Mesendoderm (in vitro differentiated cells): Measurements from ENCODE around the gene LRIG2.

Experiments used
- DNase-seq: peaks from one replicate; pipeline ENCODE4 v3.0.0; 2013
- H2AK5ac ChIP-seq: 2 replicates; pipeline ENCODE4 v1.6.1; 2013; ENCODE audit warnings: low read length, inconsistent platforms
- H2BK120ac ChIP-seq: 2 replicates; pipeline ENCODE4 v1.6.1; 2013; ENCODE audit warnings: low read depth, mild to moderate bottlenecking, low read length, moderate library complexity, mixed read lengths
- H2BK15ac ChIP-seq: replicated peaks from 2 replicates; pipeline ENCODE4 v1.6.1; 2013; ENCODE audit warnings: low read depth, mild to moderate bottlenecking, moderate library complexity
- H2BK5ac ChIP-seq: 2 replicates; pipeline ENCODE4 v1.6.1; 2013; ENCODE audit warnings: low read length, inconsistent platforms
- H3K18ac ChIP-seq: 2 replicates; pipeline ENCODE4 v1.6.1; 2013; ENCODE audit warnings: mild to moderate bottlenecking, low read length, mixed read lengths
- H3K23ac ChIP-seq: one replicate; pipeline ENCODE4 v1.6.1; 2013; ENCODE audit warnings: low read length
- H3K27ac ChIP-seq: 2 replicates; pipeline ENCODE4 v1.5.1; 2013; ENCODE audit warnings: low read depth, mild to moderate bottlenecking, inconsistent platforms, low read length, moderate library complexity
- H3K27me3 ChIP-seq: 2 replicates; pipeline ENCODE4 v1.6.1; 2013; ENCODE audit warnings: low read length, control low read depth, mild to moderate bottlenecking, inconsistent platforms; ENCODE audit not compliant: insufficient read depth, poor library complexity
- H3K36me3 ChIP-seq: 2 replicates; pipeline ENCODE4 v1.6.1; 2013; ENCODE audit warnings: low read length, inconsistent platforms; ENCODE audit not compliant: control insufficient read depth, insufficient read depth
- H3K4ac ChIP-seq: one replicate; pipeline ENCODE4 v1.6.1; 2013; ENCODE audit warnings: low read depth, mild to moderate bottlenecking, low read length, moderate library complexity
- H3K4me1 ChIP-seq: 2 replicates; pipeline ENCODE4 v1.6.1; 2013; ENCODE audit warnings: low read depth, low read length, inconsistent platforms; ENCODE audit not compliant: control insufficient read depth
- H3K4me2 ChIP-seq: 2 replicates; pipeline ENCODE4 v1.6.1; 2013; ENCODE audit warnings: low read length
- H3K4me3 ChIP-seq: 2 replicates; pipeline ENCODE4 v1.5.1; 2013; ENCODE audit warnings: mild to moderate bottlenecking, low read length
- H3K56ac ChIP-seq: one replicate; pipeline ENCODE4 v1.6.1; 2013; ENCODE audit warnings: low read length
- H3K79me1 ChIP-seq: 2 replicates; pipeline ENCODE4 v1.6.1; 2013; ENCODE audit warnings: low read length, inconsistent platforms
- H3K79me2 ChIP-seq: 2 replicates; pipeline ENCODE4 v1.6.1; 2013; ENCODE audit warnings: mild to moderate bottlenecking, low read length; ENCODE audit not compliant: control insufficient read depth, insufficient read depth
- H3K9ac ChIP-seq: 2 replicates; pipeline ENCODE4 v1.6.1; 2013; ENCODE audit warnings: low read length, inconsistent platforms
- H4K5ac ChIP-seq: one replicate; pipeline ENCODE4 v1.6.1; 2013; ENCODE audit warnings: low read length
- H4K8ac ChIP-seq: one replicate; pipeline ENCODE4 v1.6.1; 2013; ENCODE audit warnings: low read depth, mild to moderate bottlenecking, control low read depth, low read length, moderate library complexity
- WGBS: extraction: QIAGEN DNeasy Blood & Tissue Kit; methylation state at CpG from one replicate; pipeline ENCODE4 v1.1.7; 2013; ENCODE audit warnings: low lambda C conversion rate, missing lambda C conversion rate; ENCODE audit not compliant: insufficient coverage; ENCODE audit errors: extremely low coverage; 5-methylcytosine and 5-hydroxymethylcytosine counted together

The LRIG2 gene

GRCh38 chr1:113103048-113103447, 30.1 kb downstream of the LRIG2 start:
- no peak overlapping the region for H3K56ac ChIP-seq
- H2AK5ac ChIP-seq, result no peak overlapping the region
- H3K9ac ChIP-seq, result no peak overlapping the region
- no peak overlapping the region for H3K4ac ChIP-seq
- no peak overlapping the region for H4K5ac ChIP-seq
- H3K23ac ChIP-seq, result no peak overlapping the region
- H3K4me3 ChIP-seq, result no peak overlapping the region
- no CpG with 5 or more reads among the region's 1 CpG for WGBS
- H3K18ac ChIP-seq, result no peak overlapping the region
- H3K27ac ChIP-seq, result no peak overlapping the region
- H4K8ac ChIP-seq, result no peak overlapping the region
- peaks cover 2% of the 10 kb centered on the region for H3K36me3 ChIP-seq
- H3K79me2 ChIP-seq, result no peaks in the 10 kb centered on the region
- DNase-seq, result no peak
- H2BK15ac ChIP-seq, result no peak overlapping the region
- no peaks in the 10 kb centered on the region for H3K79me1 ChIP-seq
- H2BK120ac ChIP-seq, result no peak overlapping the region
- H3K4me1 ChIP-seq, result no peaks in the 10 kb centered on the region
- H3K27me3 ChIP-seq, result no peaks in the 10 kb centered on the region
- no peak overlapping the region for H3K4me2 ChIP-seq
- H2BK5ac ChIP-seq, result no peak overlapping the region

GRCh38 chr1:113103977-113104376, 31.0 kb downstream of the LRIG2 start:
- Histone ChIP-seq H3K79me1 (no peaks in the 10 kb centered on the region), H3K56ac (no peak overlapping the region), H2BK5ac (no peak overlapping the region), H2AK5ac (no peak overlapping the region), H3K4me3 (no peak overlapping the region), H3K18ac (no peak overlapping the region), H3K4me1 (no peaks in the 10 kb centered on the region), H3K36me3 (peaks cover 2% of the 10 kb centered on the region), H3K4ac (no peak overlapping the region), H2BK120ac (no peak overlapping the region), H3K27me3 (no peaks in the 10 kb centered on the region), H4K8ac (no peak overlapping the region), H3K4me2 (no peak overlapping the region), H4K5ac (no peak overlapping the region), H2BK15ac (no peak overlapping the region), H3K23ac (no peak overlapping the region), H3K79me2 (no peaks in the 10 kb centered on the region), H3K9ac (no peak overlapping the region), H3K27ac (no peak overlapping the region)
- no peak for DNase-seq

GRCh38 chr1:113106910-113107309, 33.9 kb downstream of the LRIG2 start:
- Histone ChIP-seq H3K36me3 (peaks cover 5% of the 10 kb centered on the region), H3K79me1 (no peaks in the 10 kb centered on the region), H3K4me1 (no peaks in the 10 kb centered on the region)

GRCh38 chr1:113109908-113110554, 37.0 kb downstream of the LRIG2 start:
- Histone ChIP-seq H3K9ac (no peak overlapping the region), H3K27me3 (no peaks in the 10 kb centered on the region), H2AK5ac (no peak overlapping the region), H3K23ac (no peak overlapping the region), H4K5ac (no peak overlapping the region), H3K36me3 (peaks cover 9% of the 10 kb centered on the region), H2BK120ac (no peak overlapping the region), H3K4me3 (no peak overlapping the region), H3K18ac (no peak overlapping the region), H2BK5ac (no peak overlapping the region), H3K4ac (no peak overlapping the region), H2BK15ac (no peak overlapping the region), H3K56ac (no peak overlapping the region), H3K4me1 (no peaks in the 10 kb centered on the region), H3K79me2 (no peaks in the 10 kb centered on the region), H3K4me2 (no peak overlapping the region), H3K79me1 (no peaks in the 10 kb centered on the region), H4K8ac (no peak overlapping the region), H3K27ac (no peak overlapping the region)
- no CpG with 5 or more reads among the region's 5 CpGs for WGBS
- no peak for DNase-seq

More at GRCh38 chr1:113106910-113107309, 33.9 kb downstream of the LRIG2 start:
- H2AK5ac ChIP-seq, result no peak overlapping the region
- H4K5ac ChIP-seq, result no peak overlapping the region
- no peaks in the 10 kb centered on the region for H3K27me3 ChIP-seq
- H3K4me2 ChIP-seq, result no peak overlapping the region
- H2BK15ac ChIP-seq, result no peak overlapping the region
- H4K8ac ChIP-seq, result no peak overlapping the region
- DNase-seq, result no peak
- H3K4me3 ChIP-seq, result no peak overlapping the region
- no peak overlapping the region for H3K4ac ChIP-seq
- H3K56ac ChIP-seq, result no peak overlapping the region
- no peak overlapping the region for H3K23ac ChIP-seq
- no peak overlapping the region for H2BK5ac ChIP-seq
- no peak overlapping the region for H2BK120ac ChIP-seq
- WGBS, result no CpG with 5 or more reads among the region's 2 CpGs
- H3K18ac ChIP-seq, result no peak overlapping the region
- no peaks in the 10 kb centered on the region for H3K79me2 ChIP-seq
- no peak overlapping the region for H3K9ac ChIP-seq
- H3K27ac ChIP-seq, result no peak overlapping the region

GRCh38 chr1:113118266-113118665, 45.3 kb downstream of the LRIG2 start:
- no peak overlapping the region for H3K23ac ChIP-seq
- H3K56ac ChIP-seq, result no peak overlapping the region
- no peak overlapping the region for H4K8ac ChIP-seq
- no peaks in the 10 kb centered on the region for H3K79me2 ChIP-seq
- no peak overlapping the region for H4K5ac ChIP-seq
- no peak for DNase-seq
- H3K9ac ChIP-seq, result no peak overlapping the region
- peaks cover 19% of the 10 kb centered on the region for H3K36me3 ChIP-seq
- no peak overlapping the region for H2BK5ac ChIP-seq
- no peaks in the 10 kb centered on the region for H3K4me1 ChIP-seq
- no peak overlapping the region for H3K4ac ChIP-seq
- no peak overlapping the region for H2BK120ac ChIP-seq
- H3K79me1 ChIP-seq, result peaks cover 2% of the 10 kb centered on the region
- no peak overlapping the region for H2BK15ac ChIP-seq
- H3K18ac ChIP-seq, result no peak overlapping the region
- H3K4me2 ChIP-seq, result no peak overlapping the region
- no peak overlapping the region for H3K4me3 ChIP-seq
- H2AK5ac ChIP-seq, result no peak overlapping the region
- H3K27ac ChIP-seq, result no peak overlapping the region
- no peaks in the 10 kb centered on the region for H3K27me3 ChIP-seq

GRCh38 chr1:113123737-113124136, 50.7 kb downstream of the LRIG2 start:
- H4K8ac ChIP-seq, result no peak overlapping the region
- H2BK120ac ChIP-seq, result no peak overlapping the region
- H3K4me3 ChIP-seq, result no peak overlapping the region
- H3K4ac ChIP-seq, result no peak overlapping the region
- H3K23ac ChIP-seq, result no peak overlapping the region
- H2BK5ac ChIP-seq, result no peak overlapping the region
- H2AK5ac ChIP-seq, result no peak overlapping the region
- no peak overlapping the region for H3K27ac ChIP-seq
- no peak overlapping the region for H3K18ac ChIP-seq
- no peak overlapping the region for H3K56ac ChIP-seq
- no CpG with 5 or more reads among the region's 3 CpGs for WGBS
- H3K79me1 ChIP-seq, result peaks cover 4% of the 10 kb centered on the region
- H3K9ac ChIP-seq, result no peak overlapping the region
- no peaks in the 10 kb centered on the region for H3K79me2 ChIP-seq
- H3K4me2 ChIP-seq, result no peak overlapping the region
- H4K5ac ChIP-seq, result no peak overlapping the region
- H3K27me3 ChIP-seq, result no peaks in the 10 kb centered on the region
- H2BK15ac ChIP-seq, result no peak overlapping the region
- no peak for DNase-seq
- H3K36me3 ChIP-seq, result peaks cover 12% of the 10 kb centered on the region
- H3K4me1 ChIP-seq, result no peaks in the 10 kb centered on the region
